Neural progenitor cell (in vitro differentiated cells): ENCODE data around the gene PEX16. TPM values are rescaled to one million over a fixed set of nuclear protein-coding genes. Genes with fewer than 3 reads are reported as not detected.
A peak's percentile ranks its signal among the peaks of the same experiment; 100 is the strongest.

ENCODE experiments used
- DNase-seq: peaks from one replicate; pipeline ENCODE4 v3.0.0-alpha.2; 2016; ENCODE audit warnings: low spot score
- H2AFZ ChIP-seq: fragments of 200-600 bp; sonication (generic); replicated peaks from 2 replicates; pipeline ENCODE4 v1.6.1; 2016; ENCODE audit warnings: antibody characterized with exemption
- H3F3A ChIP-seq: fragments of 200-600 bp; sonication (generic); 2 replicates; pipeline ENCODE4 v1.6.1; 2016; ENCODE audit warnings: antibody characterized with exemption, low read depth
- H3K27ac ChIP-seq: fragments of 200-600 bp; sonication (generic); 2 replicates; pipeline ENCODE4 v1.5.1; 2016; ENCODE audit warnings: mild to moderate bottlenecking
- H3K27me3 ChIP-seq: fragments of 200-600 bp; sonication (generic); 2 replicates; pipeline ENCODE4 v1.6.1; 2016; ENCODE audit warnings: mild to moderate bottlenecking, moderate library complexity
- H3K36me3 ChIP-seq: fragments of 200-600 bp; sonication (generic); 2 replicates; pipeline ENCODE4 v1.5.1; 2016
- H3K4me1 ChIP-seq: fragments of 200-600 bp; sonication (generic); 2 replicates; pipeline ENCODE4 v1.6.1; 2016; ENCODE audit warnings: mixed run types
- H3K4me2 ChIP-seq: fragments of 200-600 bp; sonication (generic); 2 replicates; pipeline ENCODE4 v1.6.1; 2016
- H3K4me3 ChIP-seq: fragments of 200-600 bp; sonication (generic); 2 replicates; pipeline ENCODE4 v1.5.1; 2016
- H3K79me2 ChIP-seq: fragments of 200-600 bp; sonication (generic); 2 replicates; pipeline ENCODE4 v1.6.1; 2016; ENCODE audit warnings: low read depth
- H3K9ac ChIP-seq: fragments of 200-600 bp; sonication (generic); 2 replicates; pipeline ENCODE4 v1.6.1; 2016
- H3K9me3 ChIP-seq: fragments of 200-600 bp; sonication (generic); 2 replicates; pipeline ENCODE4 v1.5.1; 2016; ENCODE audit warnings: low read depth
- H4K20me1 ChIP-seq: fragments of 200-600 bp; sonication (generic); 2 replicates; pipeline ENCODE4 v1.6.1; 2016; ENCODE audit warnings: low read depth
- H3K27ac Mint-ChIP-seq: 3 replicates; pipeline ENCODE4 v1.8.0; 2021; ENCODE audit warnings: mixed read lengths
- H3K27me3 Mint-ChIP-seq: 2 replicates; pipeline ENCODE4 v1.8.0; 2022; ENCODE audit warnings: low read depth, mild to moderate bottlenecking, inconsistent platforms, moderate library complexity, mixed read lengths; ENCODE audit not compliant: insufficient read depth
- H3K36me3 Mint-ChIP-seq: 3 replicates; pipeline ENCODE4 v1.8.0; 2021; ENCODE audit warnings: mixed read lengths
- H3K4me1 Mint-ChIP-seq: 3 replicates; pipeline ENCODE4 v1.8.0; 2021; ENCODE audit warnings: mixed read lengths
- H3K4me3 Mint-ChIP-seq: 3 replicates; pipeline ENCODE4 v1.8.0; 2021; ENCODE audit warnings: mild to moderate bottlenecking, moderate library complexity, mixed read lengths
- H3K9me3 Mint-ChIP-seq: 3 replicates; pipeline ENCODE4 v1.8.0; 2020; ENCODE audit warnings: mixed read lengths
- CTCF ChIP-seq: fragments of 200-600 bp; sonication (generic); IDR thresholded peaks from 2 replicates; pipeline ENCODE4 v1.5.1; 2017; ENCODE audit warnings: antibody characterized with exemption, mild to moderate bottlenecking
- EZH2 ChIP-seq: fragments of 200-600 bp; sonication (generic); IDR thresholded peaks from 2 replicates; pipeline ENCODE4 v1.6.1; 2017; ENCODE audit warnings: antibody characterized with exemption, mild to moderate bottlenecking, moderate library complexity
- EZH2phosphoT487 ChIP-seq: fragments of 200-600 bp; sonication (generic); IDR thresholded peaks from 2 replicates; pipeline ENCODE4 v1.6.1; 2017; ENCODE audit warnings: antibody characterized with exemption
- total RNA-seq: library from RNA; depleted of rRNA; stranded (reverse); fragments of >200 nt; gene quantifications from 2 replicates; pipeline ENCODE4 v1.2.3, GENCODE V29; 2015; ENCODE audit warnings: low replicate concordance

The PEX16 gene
- total RNA-seq, 1 donor from 2014 or later, result 11.6 TPM

GRCh38 chr11:45889555-45889954 is 28.1 kb downstream of the PEX16 start:
- Mint-ChIP-seq H3K27ac (no peak overlapping the region), H3K27me3 (peaks cover 11% of the 10 kb centered on the region), H3K4me1 (peaks cover 11% of the 10 kb centered on the region), H3K36me3 (no peaks in the 10 kb centered on the region), H3K9me3 (no peaks in the 10 kb centered on the region), H3K4me3 (peak overlapping the region; percentile 7)
- Histone ChIP-seq H4K20me1 (peaks cover 25% of the 10 kb centered on the region), H3K36me3 (no peaks in the 10 kb centered on the region), H2AFZ (no peak overlapping the region), H3K4me3 (no peak overlapping the region), H3K9ac (no peak overlapping the region), H3K4me2 (no peak overlapping the region), H3F3A (peaks cover 11% of the 10 kb centered on the region), H3K27me3 (peaks cover 11% of the 10 kb centered on the region), H3K27ac (no peak overlapping the region), H3K79me2 (no peaks in the 10 kb centered on the region), H3K9me3 (no peaks in the 10 kb centered on the region), H3K4me1 (peaks cover 10% of the 10 kb centered on the region)
- no peak for DNase-seq
- TF ChIP-seq CTCF (no peak), EZH2 (no peak), EZH2phosphoT487 (no peak)

- no peak for DNase-seq
- Mint-ChIP-seq H3K36me3 (no peaks in the 10 kb centered on the region), H3K4me1 (peaks cover 9% of the 10 kb centered on the region), H3K9me3 (no peaks in the 10 kb centered on the region), H3K4me3 (peak overlapping the region; percentile 33), H3K27ac (no peak overlapping the region), H3K27me3 (peaks cover 12% of the 10 kb centered on the region)
- Histone ChIP-seq H3K79me2 (no peaks in the 10 kb centered on the region), H3K27me3 (peaks cover 11% of the 10 kb centered on the region), H3K27ac (no peak overlapping the region), H3K9ac (no peak overlapping the region), H3K36me3 (no peaks in the 10 kb centered on the region), H3K4me3 (no peak overlapping the region), H2AFZ (no peak overlapping the region), H3K4me2 (no peak overlapping the region), H3K9me3 (no peaks in the 10 kb centered on the region), H3K4me1 (peaks cover 3% of the 10 kb centered on the region), H3F3A (peaks cover 12% of the 10 kb centered on the region), H4K20me1 (peaks cover 40% of the 10 kb centered on the region)
- TF ChIP-seq CTCF, result no peak
- no peak for TF ChIP-seq EZH2phosphoT487
- TF ChIP-seq EZH2, result no peak
Measured at GRCh38 chr11:45887587-45887986, 30.1 kb downstream of the PEX16 start.

- Histone ChIP-seq H4K20me1 (peaks cover 40% of the 10 kb centered on the region), H3K4me3 (no peak overlapping the region), H3K27ac (no peak overlapping the region), H3K9me3 (no peaks in the 10 kb centered on the region), H3K79me2 (no peaks in the 10 kb centered on the region), H3K9ac (no peak overlapping the region), H3K27me3 (peaks cover 11% of the 10 kb centered on the region), H3K4me1 (peaks cover 3% of the 10 kb centered on the region), H3K4me2 (no peak overlapping the region), H3F3A (peaks cover 12% of the 10 kb centered on the region), H2AFZ (no peak overlapping the region), H3K36me3 (no peaks in the 10 kb centered on the region)
- DNase-seq, result no peak
- peaks cover 12% of the 10 kb centered on the region for H3K27me3 Mint-ChIP-seq
- no peak for TF ChIP-seq EZH2
- TF ChIP-seq EZH2phosphoT487, result no peak
- TF ChIP-seq CTCF, result no peak
- no peak overlapping the region for H3K27ac Mint-ChIP-seq
- peak overlapping the region; percentile 74 for H3K4me3 Mint-ChIP-seq
- peaks cover 9% of the 10 kb centered on the region for H3K4me1 Mint-ChIP-seq
- no peaks in the 10 kb centered on the region for H3K9me3 Mint-ChIP-seq
- H3K36me3 Mint-ChIP-seq, result peaks cover 4% of the 10 kb centered on the region
Measured at GRCh38 chr11:45886816-45887520, 30.7 kb downstream of the PEX16 start.
